HG02840 (cell line): ENCODE data around the gene WDR27.

ENCODE experiments used
- ATAC-seq: cut with Tn5 transposase; IDR thresholded peaks from one replicate; pipeline ENCODE4 v1.9.1; 2021; ENCODE audit warnings: mild to moderate bottlenecking, moderate library complexity, moderate number of reproducible peaks; ENCODE audit not compliant: unreplicated experiment, low FRiP score

The WDR27 gene

DNA sequence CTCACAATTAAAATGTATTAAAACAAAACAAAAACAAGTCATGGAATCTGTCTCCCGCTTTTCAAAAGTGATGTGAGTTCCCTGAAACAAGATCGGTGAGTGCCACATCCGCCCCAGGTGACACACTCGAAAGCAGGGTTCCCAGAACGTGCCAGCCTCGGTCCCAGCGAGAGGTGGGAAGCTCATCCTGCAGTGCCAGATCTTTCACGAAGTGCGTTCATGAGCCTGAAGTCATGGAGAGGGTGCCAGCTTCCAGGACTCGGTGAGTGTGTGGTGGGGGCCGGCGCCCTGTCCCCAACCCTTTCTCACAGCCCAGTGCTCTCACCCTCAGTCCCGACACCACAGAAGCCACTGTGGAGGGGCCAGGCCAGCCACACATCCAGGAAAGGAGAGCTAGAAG lies 127.4 kb downstream of the WDR27 start:
- ATAC-seq = no peak

DNA sequence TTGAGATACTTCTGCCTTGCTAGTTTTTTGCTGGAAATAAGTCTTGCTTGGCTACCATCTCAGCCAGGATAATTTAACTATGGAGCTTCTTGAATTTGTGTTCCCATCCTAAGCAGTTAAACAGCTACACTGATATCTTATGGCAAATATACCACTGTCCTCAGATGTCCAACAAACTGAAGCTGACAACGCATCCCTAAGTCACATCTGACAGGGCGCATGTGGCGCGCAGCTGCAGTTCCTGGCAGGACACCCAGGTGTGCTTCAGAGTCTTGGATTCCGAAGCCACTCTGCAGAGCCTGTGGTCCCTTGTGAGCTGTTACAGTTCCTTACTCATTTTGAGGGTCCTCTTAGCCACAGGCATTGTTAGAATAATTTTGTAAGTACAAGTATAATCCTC lies 127.9 kb downstream of the WDR27 start:
- ATAC-seq = no peak

- ATAC-seq = no peak
Measured at GRCh38 chr6:169571123-169571962, 130.5 kb downstream of the WDR27 start.

- no peak for ATAC-seq
Measured at GRCh38 chr6:169568314-169569087, 133.3 kb downstream of the WDR27 start.

GRCh38 chr6:169567819-169568218 lies 134.0 kb downstream of the WDR27 start:
- ATAC-seq = no peak

- no peak for ATAC-seq
Measured at GRCh38 chr6:169566961-169567750, 134.7 kb downstream of the WDR27 start.

GRCh38 chr6:169566319-169566718 lies 135.5 kb downstream of the WDR27 start:
- no peak for ATAC-seq

- no peak for ATAC-seq
Measured at GRCh38 chr6:169564453-169565240, 137.2 kb downstream of the WDR27 start.

DNA sequence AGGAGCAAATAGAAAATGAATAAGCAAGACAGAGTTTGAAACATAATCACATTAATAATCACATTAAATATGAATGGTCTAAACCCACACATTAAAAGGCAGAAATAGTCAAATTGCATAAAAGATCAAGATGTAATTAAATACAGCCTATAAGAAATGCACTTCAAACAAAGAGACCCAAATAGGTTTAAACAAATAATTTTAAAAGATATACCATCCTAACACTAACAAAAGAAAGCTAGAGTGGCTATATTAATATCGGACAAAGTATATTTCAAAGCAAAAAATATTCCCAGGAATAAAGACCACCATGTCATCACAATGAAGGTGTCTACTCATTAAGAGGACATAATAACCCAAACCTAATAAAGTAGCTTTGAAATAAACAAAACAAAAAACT lies 140.2 kb downstream of the WDR27 start:
- ATAC-seq = no peak

GRCh38 chr6:169559592-169559991 lies 142.2 kb downstream of the WDR27 start:
- no peak for ATAC-seq

DNA sequence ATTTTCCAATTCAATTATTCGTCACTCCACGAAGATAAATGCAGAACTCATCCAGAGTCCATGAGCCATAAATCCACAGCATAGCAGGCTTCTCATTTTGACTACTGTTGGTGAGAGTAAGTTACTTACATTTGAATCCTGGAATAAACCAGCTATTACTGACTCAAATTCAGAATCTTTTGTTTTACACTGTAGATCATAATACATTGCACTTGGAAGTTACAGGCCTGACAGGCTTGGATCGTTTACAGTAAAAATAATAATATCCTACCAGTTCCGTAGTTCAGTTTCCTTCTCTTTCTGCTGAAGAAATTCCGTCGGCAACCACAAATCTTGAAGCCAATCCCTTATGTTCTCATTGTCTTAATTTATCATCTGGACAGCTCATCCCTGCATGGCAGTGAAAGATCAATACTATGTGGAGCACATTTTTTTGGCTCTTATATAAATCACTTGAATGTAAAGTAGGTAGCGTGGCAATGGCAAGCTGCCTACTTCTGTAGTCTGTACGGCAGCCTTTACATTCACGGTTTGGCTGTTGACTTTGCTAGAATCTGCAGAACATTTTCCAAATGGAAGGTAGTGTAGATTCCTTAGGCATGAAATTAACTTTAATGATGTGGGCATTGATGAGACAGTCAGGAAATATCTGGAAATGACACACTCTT lies 142.9 kb downstream of the WDR27 start:
- no peak for ATAC-seq

GRCh38 chr6:169558378-169558773 lies 143.5 kb downstream of the WDR27 start:
- ATAC-seq = no peak

- no peak for ATAC-seq
Measured at GRCh38 chr6:169557887-169558286, 143.9 kb downstream of the WDR27 start.

DNA sequence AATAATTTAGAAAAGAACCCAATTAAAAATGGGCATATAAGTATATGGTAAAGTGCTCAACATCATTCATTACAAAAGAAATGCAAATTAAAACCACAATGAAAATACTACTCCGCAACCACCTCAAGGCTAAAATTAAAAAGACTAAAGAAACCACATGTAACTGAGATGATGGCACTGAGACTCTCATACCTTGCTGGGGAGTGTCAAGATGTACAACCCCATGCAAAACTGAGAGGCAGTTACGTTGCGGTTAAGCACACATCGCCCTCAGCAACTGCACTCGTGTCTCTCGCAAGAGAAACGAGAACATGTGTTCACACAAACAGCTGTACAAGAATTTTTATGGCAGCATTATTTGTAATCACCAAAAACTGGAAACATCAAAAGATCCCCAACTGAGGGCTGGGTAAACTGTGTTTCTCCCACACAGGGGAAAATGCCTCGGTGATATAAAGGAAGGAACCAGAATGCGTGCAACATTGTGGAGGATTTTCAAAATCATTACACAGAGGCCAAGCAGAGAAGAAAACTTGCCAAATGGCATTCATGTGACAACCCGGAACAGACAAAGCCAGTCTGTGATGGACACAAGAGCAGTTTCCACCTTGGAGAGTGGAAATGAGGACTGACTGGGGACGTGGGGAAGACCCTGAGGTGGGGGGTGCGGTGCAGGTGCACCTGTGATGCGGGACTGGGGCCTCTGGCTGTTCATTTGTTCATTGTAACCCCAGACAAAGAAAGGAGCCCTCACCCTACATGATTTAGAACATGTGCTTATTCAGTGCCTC lies 144.9 kb downstream of the WDR27 start:
- peak; percentile 100 for ATAC-seq

- no peak for ATAC-seq
Measured at GRCh38 chr6:169555971-169556617, 145.7 kb downstream of the WDR27 start.

- ATAC-seq = no peak
Measured at GRCh38 chr6:169545982-169546381, 155.8 kb downstream of the WDR27 start.

GRCh38 chr6:169543704-169544103 lies 158.1 kb downstream of the WDR27 start:
- no peak for ATAC-seq

DNA sequence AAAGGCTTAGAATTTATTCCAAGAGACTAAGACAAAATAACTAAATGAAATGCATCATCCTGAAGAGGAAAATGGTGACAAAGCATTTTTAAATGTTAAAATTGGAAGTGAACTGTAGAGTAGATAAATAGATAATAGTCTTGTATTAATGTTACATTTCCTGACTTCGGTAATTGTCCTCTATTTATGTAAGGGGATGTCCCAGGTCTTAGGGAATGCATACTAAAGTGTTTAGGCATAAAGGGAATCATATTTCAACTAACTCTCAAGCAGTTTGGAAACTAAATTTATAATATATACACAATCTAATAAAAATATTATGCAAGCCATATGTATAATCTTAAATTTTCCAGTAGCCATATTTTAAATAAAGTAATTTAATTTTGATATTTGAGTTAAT lies 159.3 kb downstream of the WDR27 start:
- ATAC-seq = no peak
